ENCODE measurements around the gene PIK3AP1. TPM values are rescaled to one million over a fixed set of nuclear protein-coding genes. Genes with fewer than 3 reads are reported as not detected.

PIK3AP1 gene
- total and polyA plus RNA-seq, 2 of the 4 experiments (the other 2 are of a cell fraction): under 0.01 to 0.14 TPM

DNA sequence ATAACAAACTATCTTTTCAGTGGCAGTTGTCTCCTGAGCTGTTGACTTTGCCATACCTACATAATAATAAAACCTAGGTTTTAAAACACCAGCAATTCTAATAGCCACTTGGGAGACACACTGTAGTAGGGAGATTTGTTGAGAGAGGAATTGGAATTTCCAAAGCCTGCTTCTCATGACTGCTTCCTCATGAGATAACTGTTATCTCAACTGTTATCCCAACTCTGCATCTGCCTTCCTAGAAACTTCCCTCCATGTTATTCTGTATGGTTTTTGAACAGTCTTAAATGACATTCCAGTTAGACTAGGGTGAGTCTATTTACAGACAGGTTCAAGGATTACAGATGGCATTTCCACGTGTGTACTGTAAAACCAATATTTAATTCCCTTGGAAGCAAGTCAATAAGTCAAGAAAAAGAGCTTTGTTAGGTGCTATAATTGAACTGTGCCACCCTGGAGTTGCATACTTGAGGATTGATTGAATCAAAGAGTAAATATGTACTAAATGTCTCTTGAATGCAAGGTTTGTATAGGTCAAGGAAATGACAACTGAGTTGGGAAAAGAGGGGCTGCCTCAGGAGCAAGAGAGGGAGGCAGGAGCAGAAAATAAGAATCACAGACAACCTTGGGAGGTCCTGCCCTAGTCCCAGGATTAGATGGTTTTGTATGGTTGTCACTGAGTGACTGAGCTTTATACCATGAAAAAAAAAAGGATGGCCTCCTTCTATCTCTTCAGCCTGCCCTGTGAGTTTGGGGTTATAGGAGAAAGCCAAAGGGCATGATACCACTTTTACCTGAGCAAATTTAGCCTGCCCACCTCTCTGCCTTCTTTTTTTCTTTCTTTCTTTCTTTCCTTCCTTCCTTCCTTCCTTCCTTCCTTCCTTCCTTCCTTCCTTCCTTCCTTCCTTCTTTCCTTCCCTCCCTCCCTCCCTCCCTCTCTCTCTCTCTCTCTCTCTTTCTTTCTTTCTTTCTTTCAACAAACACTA lies 123.6 kb downstream of the PIK3AP1 start (continued):
- no peak for TF ChIP-seq MAFK (IDR thresholded peaks at IDR 0.05; ENCODE audit: low read depth, low read length)

DNA sequence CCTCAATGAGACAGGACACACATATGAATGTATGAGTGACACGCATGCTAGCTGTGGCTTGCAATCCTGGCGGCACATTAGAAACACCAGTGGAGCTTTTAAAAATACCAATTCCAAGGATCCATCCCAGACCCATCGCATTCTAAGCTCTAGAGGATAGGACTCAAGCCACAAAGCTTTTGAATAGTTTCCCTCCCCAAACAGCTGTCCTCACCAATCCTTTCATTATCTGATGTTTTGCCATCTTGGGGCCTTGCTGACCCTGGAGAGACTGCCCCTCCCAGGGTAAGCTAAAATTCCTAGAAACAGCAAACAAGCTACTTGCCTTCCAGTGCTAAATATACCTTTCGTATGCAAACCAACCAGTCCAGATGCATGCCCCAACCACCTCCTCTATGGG lies 124.6 kb downstream of the PIK3AP1 start:
- dilution Hi-C loops (cut with HindIII; ENCODE audit: low sequenced_read_pairs, unreplicated experiment): no loop called here
- H3K4me1 ChIP-seq (ENCODE audit: control insufficient read depth, insufficient read depth, low read length): no peaks in the 10 kb centered on the region
- H4K20me1 ChIP-seq (ENCODE audit: insufficient read depth, low read length): no peaks in the 10 kb centered on the region
- H3K4me2 ChIP-seq (ENCODE audit: low read depth, low read length): no peak overlapping the region
- H3K9me3 ChIP-seq (ENCODE audit: control insufficient read depth, insufficient read depth, low read length): peaks cover 7% of the 10 kb centered on the region
- BruUV-seq (replicated peaks): no TSS peak
- no peak overlapping the region for H3K56ac ChIP-seq (ENCODE audit: extremely low read depth, insufficient read depth, low read length)
- no peak for TF ChIP-seq SMC3 (IDR thresholded peaks at IDR 0.05; ENCODE audit: low read depth, low read length)
- no peak for TF ChIP-seq FOS (IDR thresholded peaks at IDR 0.05; ENCODE audit: low read depth, low read length)
- H4K8ac ChIP-seq (ENCODE audit: low read depth in 2 of 2, low read length in 2 of 2): no peak overlapping the region
- no peak overlapping the region for H2BK15ac ChIP-seq (ENCODE audit: low read depth, low read length)
- peaks cover 24% of the 10 kb centered on the region for H3K27me3 ChIP-seq (ENCODE audit: control insufficient read depth, insufficient read depth, low read length)
- no peak overlapping the region for H4K5ac ChIP-seq (ENCODE audit: low read depth, low read length)
- no peak overlapping the region for H3K23ac ChIP-seq (ENCODE audit: low read depth, low read length)
- H3K4ac ChIP-seq (ENCODE audit: low read depth, low read length): no peak overlapping the region
- ATAC-seq (ENCODE audit: low read depth): no peak
- no peaks in the 10 kb centered on the region for H3K9me1 ChIP-seq (ENCODE audit: insufficient read depth, low read length)
- H3K18ac ChIP-seq (ENCODE audit: low read depth, low read length): no peak overlapping the region
- H3K4me3 ChIP-seq (ENCODE audit: insufficient read depth, low read depth, low read length): no peak overlapping the region
- DNase-seq: no peak
- WGBS, 2 experiments (ENCODE audit: extremely low coverage in 2 of 2, insufficient read length in 1 of 2): 84% methylated on average over 3 of the region's 4 CpGs; no CpG with 5 or more reads in 1 of the 2 experiments
- POLR2A ChIA-PET (ENCODE audit: unreplicated experiment): no interaction called here
- H2AFZ ChIP-seq (replicated peaks; ENCODE audit: low read length, poor library complexity): no peak overlapping the region
- no peak overlapping the region for H3K27ac ChIP-seq (ENCODE audit: insufficient read depth, low read length)
- no peak overlapping the region for H3K14ac ChIP-seq (replicated peaks; ENCODE audit: low read depth, low read length)
- no peak overlapping the region for H4K91ac ChIP-seq (ENCODE audit: insufficient read depth, low read depth, low read length)
- H2AK5ac ChIP-seq (ENCODE audit: low read depth, low read length): no peak overlapping the region
- H2BK120ac ChIP-seq (ENCODE audit: low read depth, low read length): no peak overlapping the region
- H2BK20ac ChIP-seq (ENCODE audit: low read depth, low read length): no peak overlapping the region
- in situ Hi-C loops (cut with MboI; ENCODE audit: low sequenced_read_pairs): no loop called here
- H3K9ac ChIP-seq (ENCODE audit: low read depth, low read length): no peak overlapping the region
- CTCF ChIA-PET: no interaction called here
- H3K36me3 ChIP-seq (ENCODE audit: control insufficient read depth, insufficient read depth, low read length): no peaks in the 10 kb centered on the region
- H2BK5ac ChIP-seq (ENCODE audit: low read depth, low read length, poor library complexity, severe bottlenecking): no peak overlapping the region
- intact Hi-C loops (cut with micrococcal nuclease): no loop called here
- H2AK9ac ChIP-seq (replicated peaks; ENCODE audit: low read depth, low read length, poor library complexity): no peak overlapping the region
- no peaks in the 10 kb centered on the region for H3K79me1 ChIP-seq (ENCODE audit: low read depth in 1 of 2, low read length in 2 of 2)
